HG03575 (cell line): ENCODE measurements around the gene FAM217A.
"Not testable (repeated sequence)": the region's sequence is repeated elsewhere in the genome, so short reads cannot be mapped to it uniquely, and the experiment has no call there.

Experiments
- ATAC-seq: cut with Tn5 transposase; IDR thresholded peaks from one replicate; pipeline ENCODE4 v1.9.1; 2021; ENCODE audit not compliant: unreplicated experiment, insufficient number of reproducible peaks, low FRiP score; ENCODE audit errors: extremely low read depth

FAM217A gene, protein sequence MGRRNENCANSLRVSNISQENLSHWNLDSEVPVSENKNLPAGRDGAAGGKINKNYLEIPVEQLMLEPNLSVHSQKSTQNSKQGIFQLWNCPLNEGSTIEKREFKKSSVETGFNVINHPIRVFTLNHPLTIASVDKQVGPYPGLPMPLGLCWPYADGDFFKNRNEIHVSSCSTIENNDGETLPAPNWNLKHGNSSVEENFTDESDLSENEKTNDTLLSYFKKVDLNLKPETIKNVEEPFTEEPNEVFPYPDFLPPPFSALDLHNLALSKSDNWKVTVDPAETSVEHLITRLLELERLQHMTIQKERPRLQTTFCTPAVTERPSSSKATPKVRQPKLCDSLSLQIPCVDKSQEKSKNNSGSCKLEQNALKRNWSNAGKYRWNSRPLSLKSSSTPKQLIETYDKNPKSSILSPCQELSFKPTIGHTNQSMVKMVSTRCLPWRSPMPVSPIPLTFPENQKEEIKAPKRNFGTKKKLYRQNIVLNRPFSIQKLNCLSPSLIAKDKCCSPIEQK

DNA sequence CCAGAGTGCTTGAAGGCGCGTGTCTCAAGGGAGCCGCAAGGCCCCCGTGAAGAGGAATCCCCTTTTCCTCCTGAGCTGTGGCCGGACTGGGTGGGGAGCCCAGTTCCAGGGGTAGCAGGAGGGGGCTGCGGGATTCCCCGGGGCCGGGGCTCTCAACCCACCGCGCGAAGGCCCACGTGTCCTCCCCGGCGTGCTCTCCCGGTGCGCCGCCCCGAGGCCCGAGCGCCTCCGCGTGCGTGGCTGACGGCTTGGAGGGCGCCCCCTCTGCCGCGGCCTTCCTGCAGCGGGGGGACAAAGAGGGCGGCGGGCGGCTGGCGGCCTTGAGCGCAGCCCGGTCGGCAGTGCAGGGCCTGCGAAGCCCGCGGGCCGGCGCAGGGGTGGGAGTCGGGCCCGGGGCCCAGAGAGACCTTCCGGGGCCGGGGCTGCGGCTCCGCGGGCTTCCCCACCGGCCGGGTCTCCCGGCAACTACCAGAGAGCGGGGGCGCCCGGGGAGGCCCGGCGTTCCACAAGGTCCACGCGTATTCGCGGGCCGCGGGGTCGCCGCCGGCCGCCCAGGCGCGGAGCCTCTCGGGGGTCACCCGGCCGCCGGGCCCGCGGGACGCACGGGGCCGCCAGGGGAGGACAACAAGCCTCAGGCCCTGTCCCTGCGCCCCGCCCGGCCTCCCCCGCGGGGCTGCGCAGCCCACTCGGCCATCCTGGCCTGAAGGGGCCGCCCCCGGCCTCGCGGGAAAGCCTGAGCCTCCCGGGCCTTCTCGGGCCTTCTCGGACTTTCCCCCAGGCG lies at the start of gene FAM217A:
TSS of gene FAM217A (minus strand) at position 447 of the 781 bp plus-strand sequence. CDS start 1,723 bp downstream, outside the sequence.
- no peak for ATAC-seq

DNA sequence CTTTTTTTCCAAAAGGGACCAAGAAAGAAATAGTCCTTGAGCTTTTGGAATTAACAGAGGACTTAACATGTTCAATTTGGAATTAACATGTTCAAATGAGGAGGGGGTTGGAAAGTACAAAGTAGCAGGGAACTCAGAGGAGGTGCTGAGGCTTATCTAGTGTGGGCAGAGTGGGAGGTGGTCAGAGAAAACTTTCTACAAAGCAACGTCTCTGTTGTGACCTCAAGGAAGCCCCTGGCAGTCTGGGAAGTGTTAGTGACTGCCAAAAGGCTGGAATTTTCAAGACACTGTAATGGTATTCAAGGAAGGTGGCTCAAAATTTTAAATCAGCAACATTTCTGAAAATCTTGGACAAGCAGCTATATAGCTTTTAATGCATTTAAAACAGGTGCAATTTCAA lies 49.1 kb upstream of the FAM217A start:
- ATAC-seq = no peak

DNA sequence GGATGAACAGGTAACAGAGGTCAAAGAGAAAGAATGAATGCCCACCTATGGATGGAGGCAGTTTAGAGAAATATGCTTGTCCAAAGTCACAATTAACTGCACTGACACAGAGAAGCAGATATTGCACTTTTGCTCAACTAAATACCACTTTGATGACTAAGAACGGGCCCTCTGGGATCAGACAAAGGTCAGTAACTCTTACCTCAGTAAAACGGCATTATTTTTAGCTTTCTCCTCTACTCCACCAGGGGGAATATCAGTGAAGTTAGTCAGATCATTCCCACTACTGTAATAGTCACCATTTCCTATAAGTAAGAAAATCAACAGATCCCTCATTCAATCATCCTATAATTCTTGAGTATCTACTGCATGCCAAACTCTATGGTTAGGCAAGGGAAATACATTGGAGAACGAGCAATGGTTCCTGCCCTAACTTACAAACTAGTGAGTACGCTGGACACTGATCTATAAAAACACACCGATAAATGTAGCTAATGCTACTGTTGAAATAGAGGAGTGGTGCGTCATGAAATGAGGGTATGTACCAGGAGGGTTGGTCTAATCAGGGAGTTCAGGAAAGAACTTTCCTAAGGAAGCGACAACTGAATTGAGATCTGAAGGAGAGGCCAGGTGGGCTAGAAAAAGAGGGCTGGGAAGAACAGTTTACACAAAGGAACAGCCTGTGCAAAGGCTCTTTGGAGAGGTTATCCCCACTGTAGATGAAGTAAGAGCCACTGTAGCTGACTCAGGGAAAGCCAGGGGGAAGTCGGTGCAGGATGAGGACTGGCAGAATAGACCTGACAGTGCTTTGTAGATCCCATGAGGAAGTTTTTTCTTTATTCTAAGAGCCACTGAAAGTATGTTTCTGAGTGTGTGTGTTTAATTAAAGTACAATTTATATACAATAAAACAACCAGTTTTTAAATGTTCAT lies 47.3 kb upstream of the FAM217A start:
- ATAC-seq = no peak

DNA sequence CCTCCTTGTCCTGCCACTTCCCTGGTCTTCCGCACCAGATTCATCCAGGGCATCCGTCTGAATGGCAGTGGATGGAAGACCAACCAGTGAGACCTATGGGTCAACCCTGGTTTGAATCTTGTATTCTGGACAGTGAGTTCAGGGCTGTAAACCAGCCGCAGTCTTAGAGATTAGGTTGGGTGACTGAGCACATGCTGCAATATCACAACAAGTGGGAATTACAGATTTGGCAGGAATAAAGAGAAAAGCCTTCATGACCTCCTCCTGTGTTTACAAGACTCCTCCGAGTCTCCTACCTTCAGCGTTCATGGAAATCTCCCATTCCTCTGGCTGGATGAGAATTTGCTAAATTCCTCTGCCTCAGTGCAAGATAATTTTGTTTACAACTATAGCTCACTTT lies 46.6 kb upstream of the FAM217A start:
- ATAC-seq = no peak

DNA sequence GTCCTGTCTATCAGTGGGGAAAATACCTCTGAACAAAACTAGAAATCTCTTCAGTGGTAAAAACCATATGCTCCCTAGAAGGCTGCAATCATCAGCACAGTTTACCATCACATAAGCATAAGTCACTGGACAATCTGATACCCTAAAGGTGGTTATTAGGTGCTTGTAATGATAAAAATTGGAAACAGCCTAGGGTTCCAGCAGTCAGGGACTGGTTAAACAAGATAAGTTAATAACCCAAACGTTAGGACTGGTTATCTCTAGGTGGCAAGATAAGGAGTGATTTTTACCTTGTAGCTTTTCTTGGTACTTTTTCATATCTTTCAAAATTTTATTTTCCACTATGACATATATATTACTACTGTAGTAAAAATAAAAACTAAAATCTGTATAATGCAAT lies 45.4 kb upstream of the FAM217A start:
- no peak for ATAC-seq

DNA sequence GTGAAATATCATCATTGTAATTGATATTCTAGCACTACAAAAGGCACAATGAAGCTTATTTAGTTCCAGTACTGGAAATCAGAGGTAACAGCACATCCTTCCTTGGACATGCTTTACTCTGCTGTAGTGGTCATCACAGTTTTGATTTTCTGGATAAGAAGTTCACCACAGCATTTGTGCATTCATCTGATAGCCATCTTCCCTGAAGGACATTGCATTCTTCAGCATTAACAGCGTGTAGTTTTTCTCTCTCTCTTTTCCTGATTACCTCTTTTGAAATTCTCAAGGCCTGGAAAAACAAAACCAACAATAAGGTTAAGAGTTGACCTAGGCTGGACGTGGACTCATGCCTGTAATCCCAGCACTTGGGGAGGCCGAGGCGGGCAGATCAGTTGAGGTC lies 36.8 kb upstream of the FAM217A start:
- ATAC-seq = no peak

DNA sequence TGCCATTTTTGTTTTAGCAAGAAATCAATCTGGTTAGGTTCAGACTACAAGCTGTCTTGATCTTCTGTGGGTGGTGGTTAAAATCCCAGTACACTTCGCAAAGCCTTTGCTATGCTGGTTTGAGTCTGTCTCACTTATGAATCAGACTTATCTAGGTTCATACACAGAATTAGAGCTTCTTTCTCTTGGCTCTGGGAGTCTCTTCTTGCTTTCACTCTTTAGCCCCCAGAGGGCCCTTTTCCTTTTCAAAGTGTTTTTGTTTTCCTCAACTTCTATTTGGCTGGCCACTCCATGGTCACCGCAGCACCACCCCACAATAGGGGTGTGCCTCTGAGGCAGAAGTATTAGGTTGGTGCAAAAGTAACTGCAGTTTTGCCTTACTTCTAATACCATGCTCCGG lies 35.2 kb upstream of the FAM217A start:
- ATAC-seq = no peak

DNA sequence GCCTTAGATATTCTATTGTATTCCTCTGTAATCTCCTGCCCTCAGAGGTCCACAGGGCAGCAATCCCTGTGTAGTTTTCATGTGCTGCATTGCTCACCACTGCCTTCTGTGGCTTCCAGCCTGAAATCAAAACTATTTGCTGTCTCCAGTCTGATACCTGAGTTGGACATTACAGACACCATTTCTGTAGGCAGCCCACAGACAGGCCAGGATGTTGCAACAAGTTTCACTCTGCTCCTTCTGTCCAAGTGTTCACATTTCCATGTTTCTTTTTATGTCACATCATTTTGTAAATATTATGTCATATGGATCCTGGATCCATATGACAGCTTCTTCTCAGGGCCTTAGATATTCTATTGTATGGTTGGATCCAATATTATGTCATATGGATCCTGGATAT lies 34.7 kb upstream of the FAM217A start:
- ATAC-seq = no peak

DNA sequence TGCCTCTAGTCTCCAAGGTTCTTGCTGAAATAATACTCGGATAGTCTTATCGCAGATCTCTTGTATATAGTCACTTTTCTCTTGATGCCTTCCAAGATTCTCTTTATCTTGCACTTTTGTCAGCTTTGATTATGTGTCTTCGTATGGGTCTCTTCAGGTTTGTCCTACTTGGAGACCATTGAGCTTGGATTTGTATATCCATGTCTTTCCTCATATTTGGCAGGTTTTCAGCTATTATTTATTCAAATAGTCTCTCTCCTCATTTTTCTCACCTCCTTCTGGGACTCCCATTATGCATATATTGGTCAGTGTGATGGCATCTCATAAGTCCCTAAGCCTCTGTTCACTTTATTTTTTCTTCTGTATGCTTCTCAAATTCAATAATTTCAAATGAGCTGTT lies 33.4 kb upstream of the FAM217A start:
- no peak for ATAC-seq

DNA sequence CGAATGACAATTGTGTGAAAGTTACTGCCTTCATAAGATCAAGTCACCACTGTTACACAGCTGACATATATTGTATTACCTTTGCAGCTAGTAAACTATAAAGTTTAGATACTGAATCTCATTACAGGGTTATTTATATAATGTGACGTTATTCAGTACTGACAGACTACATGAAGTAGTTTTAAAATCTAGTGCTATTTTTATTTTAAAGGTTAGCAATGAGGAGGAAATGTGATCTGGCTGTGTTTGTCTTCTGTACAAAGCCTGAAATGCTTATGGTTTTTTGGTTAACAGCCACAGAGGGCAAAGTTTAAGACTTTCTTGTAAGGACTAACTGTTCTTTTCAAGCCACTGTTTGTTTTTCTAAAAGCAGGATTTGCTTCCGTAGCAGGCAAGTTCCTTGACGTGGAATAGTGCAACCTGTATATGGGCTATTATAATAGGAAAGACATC lies 30.5 kb upstream of the FAM217A start:
- ATAC-seq = not testable (repeated sequence)

DNA sequence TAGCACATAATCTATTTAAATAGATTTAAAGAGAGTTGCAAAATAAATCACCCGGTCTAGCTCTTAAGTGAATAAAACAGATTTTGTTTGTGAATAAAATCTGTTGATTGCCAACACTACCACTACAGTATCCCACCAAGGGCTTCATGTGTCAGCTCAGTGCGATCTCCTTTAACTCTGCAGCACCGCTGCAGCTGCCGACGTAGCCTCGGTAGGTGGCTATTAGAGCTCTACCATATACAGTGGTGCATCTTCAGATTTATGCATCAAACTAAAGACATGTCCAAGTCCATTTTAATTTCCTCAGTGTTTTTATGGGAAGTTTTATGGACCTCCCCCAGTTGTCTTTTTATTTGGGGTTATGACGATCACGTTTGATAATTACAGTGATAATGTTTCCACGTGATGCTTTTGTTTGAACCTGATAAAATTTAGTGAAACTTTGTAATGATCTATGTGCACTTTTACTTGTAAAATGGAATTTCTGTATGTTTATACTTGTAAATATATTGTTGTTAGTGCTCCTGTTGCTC lies 29.7 kb upstream of the FAM217A start:
- ATAC-seq = no peak

DNA sequence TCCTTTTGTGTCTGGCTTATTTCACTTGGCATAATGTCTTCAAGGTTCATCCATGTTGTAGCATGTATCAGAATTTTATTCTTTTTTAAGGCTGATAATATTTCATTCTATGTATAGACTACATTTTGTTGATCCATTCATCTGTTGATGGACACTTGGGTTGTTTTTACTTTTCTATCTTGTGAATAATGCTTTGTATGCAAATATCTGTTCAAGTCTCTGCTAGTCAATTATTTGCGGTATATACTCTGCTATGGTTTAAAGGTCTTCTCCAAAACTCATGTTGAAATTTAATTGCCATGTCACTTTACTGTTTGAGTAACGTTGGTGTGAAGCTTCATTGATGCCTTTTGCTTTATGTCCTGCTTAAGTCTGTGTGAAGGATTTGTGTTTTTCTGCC lies 28.9 kb upstream of the FAM217A start:
- no peak for ATAC-seq

DNA sequence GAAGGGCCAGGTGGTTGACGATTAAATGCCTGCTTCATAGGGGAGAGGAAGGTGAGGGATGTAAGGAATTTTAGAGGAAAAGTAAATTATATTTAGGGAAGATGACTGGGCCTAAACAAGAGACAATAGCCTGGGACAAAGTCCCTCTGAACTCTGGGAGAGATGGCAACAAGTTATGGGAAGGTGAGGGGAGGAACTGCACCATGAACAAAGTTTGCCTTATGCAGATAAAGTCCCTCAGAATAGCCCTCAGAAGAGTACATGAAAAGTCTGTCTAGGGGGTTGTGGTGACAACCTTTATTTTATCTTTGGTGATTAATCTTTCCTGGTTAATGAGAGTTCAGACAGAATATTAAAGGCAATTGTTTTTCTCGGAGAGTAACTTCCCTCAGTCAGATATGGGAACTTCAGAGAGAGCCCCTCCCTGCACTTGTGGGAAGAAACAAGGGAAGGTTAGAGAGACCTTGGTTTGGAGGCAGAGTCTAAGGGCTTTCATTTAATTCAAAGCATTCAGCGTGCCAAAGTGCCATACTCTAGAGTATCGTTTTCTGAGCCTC lies 27.1 kb upstream of the FAM217A start:
- ATAC-seq = no peak

DNA sequence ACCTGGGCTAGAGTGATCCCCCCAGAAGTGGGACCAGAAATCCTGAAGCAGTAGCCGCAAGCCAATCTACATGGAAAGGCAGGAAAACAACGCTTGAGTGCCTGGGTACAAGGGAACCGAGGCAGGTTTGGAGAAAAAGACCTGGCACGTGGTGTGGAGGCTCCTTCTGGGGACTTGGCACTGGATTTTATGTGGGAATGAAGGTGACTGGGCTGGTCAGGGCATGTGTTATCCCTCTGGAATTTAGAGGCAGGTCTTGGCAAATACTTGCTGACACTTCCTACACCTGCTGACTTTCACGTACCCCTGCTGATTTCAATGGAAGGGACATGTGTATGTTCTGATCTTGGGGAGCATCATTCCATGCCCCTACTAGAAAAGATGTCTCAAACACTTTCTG lies 25.0 kb upstream of the FAM217A start:
- ATAC-seq = no peak

DNA sequence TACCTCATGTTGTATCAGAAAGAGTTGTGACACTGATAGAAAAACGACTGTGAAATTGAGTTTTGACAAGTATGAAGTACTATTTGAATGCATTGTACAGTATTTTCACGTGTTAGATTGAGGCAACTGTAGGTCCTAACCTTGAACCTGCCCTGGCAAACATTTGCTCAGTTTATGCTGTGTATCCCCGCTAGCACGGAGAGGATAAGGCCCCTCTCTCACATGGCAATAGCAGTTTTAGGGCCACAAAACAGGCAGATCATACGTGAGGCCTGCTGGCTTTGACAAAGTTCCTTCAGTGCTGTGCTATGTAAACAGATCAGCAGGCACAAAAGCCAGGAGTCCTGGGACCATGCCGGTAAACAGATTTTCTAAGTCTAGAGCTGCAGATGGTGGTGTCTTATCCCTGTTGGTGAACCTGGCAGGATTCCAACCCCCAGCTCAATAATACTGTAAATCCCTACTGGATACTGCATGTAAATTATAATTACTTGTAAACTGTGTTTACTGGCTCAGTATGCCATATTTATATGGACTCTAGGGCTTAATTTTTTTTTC lies 23.8 kb upstream of the FAM217A start:
- ATAC-seq = no peak

DNA sequence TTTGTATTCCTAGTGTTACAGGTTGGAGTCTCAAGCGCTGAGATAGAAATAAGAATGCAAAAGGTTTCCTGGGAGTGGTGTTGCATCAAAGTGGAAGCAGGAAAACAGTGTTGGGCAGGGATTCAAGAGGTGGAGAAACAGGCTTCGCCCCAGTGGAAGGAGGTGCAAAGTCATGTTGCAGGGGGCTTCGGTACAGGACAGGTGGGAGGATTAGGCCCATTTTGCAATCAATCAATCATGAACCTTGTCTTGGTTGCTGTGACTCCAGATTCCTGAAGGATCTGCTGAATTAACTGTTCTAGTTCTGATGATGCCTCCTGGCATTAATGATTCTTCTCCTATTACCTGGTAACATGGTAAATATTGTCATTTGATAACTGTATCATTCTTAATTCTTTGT lies 22.4 kb upstream of the FAM217A start:
- no peak for ATAC-seq

DNA sequence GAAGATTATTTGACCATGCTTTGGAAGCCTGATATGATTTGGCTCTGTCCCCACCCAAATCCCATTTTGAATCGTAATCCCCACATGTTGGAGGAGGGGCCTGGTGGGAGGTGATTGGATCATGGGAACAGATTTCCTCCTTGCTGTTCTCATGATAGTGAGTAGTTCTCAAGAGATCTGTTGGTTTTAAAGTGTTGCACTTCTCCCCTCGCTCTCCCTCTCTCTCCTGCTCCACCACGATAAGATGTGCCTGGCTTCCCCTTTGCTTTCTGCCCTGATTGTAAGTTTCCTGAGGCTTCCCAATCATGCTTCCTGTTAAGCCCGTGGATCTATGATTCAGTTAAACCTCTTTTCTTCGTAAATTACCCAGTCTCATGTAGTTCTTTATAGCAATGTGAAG lies 21.7 kb upstream of the FAM217A start:
- no peak for ATAC-seq

DNA sequence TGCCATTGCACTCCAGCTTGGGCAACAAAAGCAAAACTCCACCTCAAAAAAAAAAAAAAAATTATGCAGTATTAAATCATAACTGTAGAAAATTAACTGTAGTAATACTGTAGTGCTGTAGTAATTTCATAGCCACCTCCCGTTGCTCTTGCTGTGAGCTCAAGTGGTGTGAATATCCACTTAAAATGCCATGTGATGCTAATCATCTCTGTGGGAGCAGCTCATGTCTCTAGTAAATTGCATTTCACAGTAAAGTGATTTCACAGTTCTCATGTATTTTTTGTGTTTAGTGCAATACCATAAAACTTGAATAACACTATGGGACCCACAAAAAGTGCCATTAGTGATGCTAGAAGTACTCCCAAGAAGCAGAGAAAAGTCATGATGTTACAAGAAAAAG lies 14.4 kb upstream of the FAM217A start:
- ATAC-seq = no peak
